Measurements from ENCODE around the gene TINAG.

DNA sequence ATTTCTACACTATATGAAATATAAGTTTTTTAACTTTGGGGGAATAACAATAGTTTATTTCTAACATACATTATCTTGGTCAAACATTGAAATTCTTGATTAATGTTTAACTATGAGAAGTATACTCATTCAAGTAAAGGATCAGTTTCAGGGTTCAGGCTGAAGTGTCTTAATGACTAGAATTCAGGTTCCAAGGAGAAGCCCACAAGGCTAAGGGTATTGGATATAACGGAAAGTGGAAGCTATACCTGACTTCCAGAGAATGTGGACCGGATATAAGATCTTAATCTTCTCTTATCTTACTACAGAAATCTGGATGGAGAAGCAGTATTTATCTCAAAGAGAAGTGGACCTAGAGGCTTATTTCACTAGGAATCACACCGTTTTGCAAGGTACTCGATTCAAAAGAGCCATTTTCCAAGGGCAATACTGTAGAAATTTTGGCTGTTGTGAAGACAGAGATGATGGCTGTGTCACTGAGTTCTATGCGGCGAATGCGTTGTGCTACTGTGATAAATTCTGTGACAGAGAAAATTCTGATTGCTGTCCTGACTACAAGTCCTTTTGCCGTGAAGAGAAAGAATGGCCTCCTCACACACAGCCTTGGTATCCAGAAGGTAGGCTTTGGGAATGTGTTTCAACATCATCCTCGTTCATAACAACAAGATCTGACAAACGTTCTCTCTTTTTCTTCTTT is at the start of gene TINAG:
- TF ChIP-seq CTCF (IDR thresholded peaks at IDR 0.05) = no peak
- no peak for TF ChIP-seq EP300 (IDR thresholded peaks at IDR 0.05)

Measured in gastroesophageal sphincter (tissue), 3 donors.